Ishikawa (cell line): ENCODE measurements around the gene SEMA6A.

ENCODE experiments used
- CEBPB ChIP-seq: IDR thresholded peaks from 2 replicates; pipeline ENCODE4 v1.6.1; 2012
- CREB1 ChIP-seq: IDR thresholded peaks from 2 replicates; pipeline ENCODE4 v1.6.1; 2012; ENCODE audit warnings: low read depth
- EGR1 ChIP-seq: IDR thresholded peaks from 2 replicates; pipeline ENCODE4 v1.6.1; 2012
- EP300 ChIP-seq: IDR thresholded peaks from 2 replicates; pipeline ENCODE4 v1.6.1; 2012; ENCODE audit warnings: borderline replicate concordance
- FOXM1 ChIP-seq: IDR thresholded peaks from 2 replicates; pipeline ENCODE4 v1.6.1; 2012; ENCODE audit warnings: low read depth, borderline replicate concordance
- MAX ChIP-seq: IDR thresholded peaks from 2 replicates; pipeline ENCODE4 v1.6.1; 2012
- NFIC ChIP-seq: IDR thresholded peaks from 2 replicates; pipeline ENCODE4 v1.6.1; 2012
- RAD21 ChIP-seq: IDR thresholded peaks from 2 replicates; pipeline ENCODE4 v1.6.1; 2012; ENCODE audit warnings: low read depth
- REST ChIP-seq: IDR thresholded peaks from 2 replicates; pipeline ENCODE4 v1.6.1; 2012; ENCODE audit warnings: low read depth, mild to moderate bottlenecking
- TAF1 ChIP-seq: IDR thresholded peaks from 2 replicates; pipeline ENCODE4 v1.6.1; 2012; ENCODE audit warnings: low read depth, mild to moderate bottlenecking
- TCF12 ChIP-seq: IDR thresholded peaks from 2 replicates; pipeline ENCODE4 v1.6.1; 2012; ENCODE audit warnings: low read depth
- TEAD4 ChIP-seq: IDR thresholded peaks from 2 replicates; pipeline ENCODE4 v1.6.1; 2012
- USF1 ChIP-seq: IDR thresholded peaks from 2 replicates; pipeline ENCODE4 v1.6.1; 2012
- YY1 ChIP-seq: IDR thresholded peaks from 2 replicates; pipeline ENCODE4 v1.6.1; 2012; ENCODE audit warnings: low read depth
- ZBTB7A ChIP-seq: IDR thresholded peaks from 2 replicates; pipeline ENCODE4 v1.6.1; 2012; ENCODE audit warnings: low read depth

SEMA6A gene

GRCh38 chr5:116550082-116550481, 24.5 kb downstream of the SEMA6A start:
- TF ChIP-seq RAD21 (no peak), FOXM1 (no peak), TAF1 (no peak)

GRCh38 chr5:116546743-116547124, 27.9 kb downstream of the SEMA6A start:
- TF ChIP-seq EP300 (no peak), YY1 (no peak), MAX (no peak), CEBPB (no peak), FOXM1 (no peak), TAF1 (no peak), TEAD4 (no peak), RAD21 (no peak)

- TF ChIP-seq USF1 = no peak
- TF ChIP-seq TCF12 = no peak
- TF ChIP-seq TEAD4 = no peak
- no peak for TF ChIP-seq EGR1
- TF ChIP-seq RAD21 = no peak
- no peak for TF ChIP-seq CREB1
- no peak for TF ChIP-seq TAF1
- TF ChIP-seq FOXM1 = no peak
- TF ChIP-seq YY1 = no peak
- no peak for TF ChIP-seq EP300
- TF ChIP-seq ZBTB7A = no peak
- no peak for TF ChIP-seq REST
- TF ChIP-seq CEBPB = no peak
- TF ChIP-seq NFIC = no peak
Measured at GRCh38 chr5:116546033-116546742, 28.4 kb downstream of the SEMA6A start.

- TF ChIP-seq YY1 (no peak), USF1 (no peak), TEAD4 (no peak)
Measured at GRCh38 chr5:116544531-116545241, 29.9 kb downstream of the SEMA6A start.

GRCh38 chr5:116543501-116543900, 31.1 kb downstream of the SEMA6A start:
- no peak for TF ChIP-seq YY1
- no peak for TF ChIP-seq FOXM1
- no peak for TF ChIP-seq EP300
- TF ChIP-seq EGR1 = no peak
- TF ChIP-seq ZBTB7A = no peak
- no peak for TF ChIP-seq CEBPB
- TF ChIP-seq TAF1 = no peak
- no peak for TF ChIP-seq TEAD4
- no peak for TF ChIP-seq TCF12
- TF ChIP-seq NFIC = no peak
- no peak for TF ChIP-seq RAD21
- no peak for TF ChIP-seq REST
- no peak for TF ChIP-seq CREB1
- no peak for TF ChIP-seq USF1

GRCh38 chr5:116542619-116543018, 32.0 kb downstream of the SEMA6A start:
- TF ChIP-seq EP300 = no peak
- no peak for TF ChIP-seq MAX
